HG02798 (cell line): ENCODE data around the gene NPPB.

Experiments used
- ATAC-seq: cut with Tn5 transposase; IDR thresholded peaks from one replicate; pipeline ENCODE4 v1.9.1; 2021; ENCODE audit warnings: mild to moderate bottlenecking; ENCODE audit not compliant: unreplicated experiment, poor library complexity

The NPPB gene

DNA sequence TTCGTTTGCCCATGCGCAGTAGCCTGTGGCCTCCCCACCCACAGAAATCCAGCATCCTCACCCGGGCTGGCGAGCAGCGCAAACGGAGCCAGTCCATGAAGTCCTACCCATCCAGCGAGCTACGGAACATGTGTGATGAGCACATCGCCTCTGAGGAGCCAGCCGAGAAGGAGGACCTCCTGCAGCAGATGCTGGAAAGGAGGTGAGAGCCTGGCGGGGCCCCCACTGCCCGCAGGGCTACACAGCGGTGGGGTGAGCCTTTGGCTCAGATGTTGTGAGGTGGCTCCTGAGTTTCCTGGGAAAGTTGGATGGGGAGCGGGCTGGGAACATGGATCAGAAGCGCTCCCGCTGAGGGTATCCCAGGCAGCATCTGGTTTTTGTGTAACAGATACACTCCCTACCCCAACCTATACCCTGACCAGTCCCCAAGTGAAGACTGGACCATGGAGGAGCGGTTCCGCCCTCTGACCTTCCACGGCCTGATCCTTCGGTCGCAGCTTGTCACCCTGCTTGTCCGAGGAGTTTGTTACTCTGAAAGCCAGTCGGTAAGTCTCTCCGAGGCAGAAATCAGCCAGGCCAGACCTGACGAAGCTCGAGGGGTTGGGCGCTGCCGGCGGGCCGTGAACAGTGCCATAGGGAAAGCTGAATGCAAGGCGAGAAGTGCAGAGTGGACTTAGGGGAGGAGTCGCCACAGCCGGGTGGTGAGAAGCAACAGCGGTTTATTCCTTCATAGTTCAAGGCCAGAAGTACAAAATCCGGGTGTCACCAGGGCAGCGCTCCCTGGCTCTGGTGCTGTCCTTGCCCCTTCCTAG is 21.6 kb downstream of the NPPB start:
- ATAC-seq: no peak

DNA sequence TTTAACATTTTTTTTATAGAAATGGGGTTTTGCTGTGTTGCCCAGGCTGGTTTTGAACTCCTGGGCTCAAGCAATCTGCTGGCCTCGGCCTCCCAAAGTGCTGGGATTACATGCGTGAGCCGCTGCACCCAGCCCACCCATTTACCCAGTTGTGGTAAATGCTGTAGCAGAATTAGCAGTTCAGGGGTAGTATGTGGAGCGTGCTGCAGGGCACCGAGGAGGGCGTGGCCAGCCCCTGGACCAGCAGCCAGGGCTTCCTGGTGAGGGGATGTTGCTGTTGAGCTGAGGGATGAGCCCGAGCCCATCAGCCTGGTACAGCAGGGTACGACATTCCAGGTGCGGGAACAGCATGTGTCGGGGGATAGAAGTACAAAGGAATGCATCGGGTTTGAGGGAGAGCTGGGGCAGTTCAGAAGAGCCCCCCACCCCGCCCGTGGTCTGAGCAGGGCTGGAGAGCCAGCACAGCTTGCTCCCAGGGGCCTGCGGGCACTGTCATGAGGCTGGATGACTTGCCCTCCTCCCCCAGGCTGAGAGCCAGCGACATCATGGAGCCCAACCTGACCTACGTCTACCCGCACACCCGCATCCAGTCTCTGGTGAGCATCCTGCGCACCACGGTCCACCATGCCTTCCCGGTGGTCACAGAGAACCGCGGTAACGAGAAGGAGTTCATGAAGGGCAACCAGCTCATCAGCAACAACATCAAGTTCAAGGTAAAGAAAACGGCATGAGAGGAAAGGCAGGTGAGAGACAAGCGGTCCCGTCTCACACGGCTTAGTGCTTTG is 23.1 kb downstream of the NPPB start:
- no peak for ATAC-seq

DNA sequence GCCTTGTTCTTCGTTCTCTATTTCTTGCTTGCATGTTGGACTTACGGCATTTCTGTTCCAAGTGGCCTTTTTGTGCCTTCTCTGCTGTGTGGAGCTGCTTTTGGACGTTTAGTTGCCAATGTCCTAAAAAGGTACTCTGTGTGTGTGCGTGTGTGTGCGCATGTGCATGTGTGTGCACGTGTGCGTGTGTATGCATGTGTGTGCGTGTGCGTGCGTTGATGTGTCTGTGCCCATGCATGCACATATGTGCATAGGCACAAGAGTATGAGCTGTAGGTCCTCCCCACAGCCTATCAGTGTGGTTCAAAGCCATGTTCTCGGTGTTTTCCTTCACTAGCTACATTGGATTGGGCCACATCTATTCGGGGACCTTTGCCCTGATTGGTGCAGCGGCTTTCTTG is 24.8 kb downstream of the NPPB start:
- ATAC-seq: no peak

DNA sequence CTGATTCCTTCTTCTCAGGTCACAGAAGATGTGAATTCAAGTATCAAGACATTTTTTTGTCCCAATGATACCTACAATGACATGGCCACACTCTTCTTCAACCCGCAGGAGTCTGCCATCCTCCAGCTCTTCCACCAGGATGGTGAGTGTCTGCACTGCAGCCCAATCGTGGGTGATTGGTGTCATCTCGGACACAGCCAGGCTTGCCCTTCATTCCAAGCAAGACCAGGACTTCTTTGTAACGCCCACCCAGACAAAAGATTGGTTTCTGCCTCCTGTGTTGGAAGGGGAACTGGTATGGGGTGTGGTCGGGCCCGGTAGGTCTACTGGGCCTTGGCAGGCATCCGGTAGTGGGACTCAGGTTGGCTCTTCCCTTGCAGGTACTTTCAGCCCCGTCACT is 25.2 kb downstream of the NPPB start:
- ATAC-seq: no peak

DNA sequence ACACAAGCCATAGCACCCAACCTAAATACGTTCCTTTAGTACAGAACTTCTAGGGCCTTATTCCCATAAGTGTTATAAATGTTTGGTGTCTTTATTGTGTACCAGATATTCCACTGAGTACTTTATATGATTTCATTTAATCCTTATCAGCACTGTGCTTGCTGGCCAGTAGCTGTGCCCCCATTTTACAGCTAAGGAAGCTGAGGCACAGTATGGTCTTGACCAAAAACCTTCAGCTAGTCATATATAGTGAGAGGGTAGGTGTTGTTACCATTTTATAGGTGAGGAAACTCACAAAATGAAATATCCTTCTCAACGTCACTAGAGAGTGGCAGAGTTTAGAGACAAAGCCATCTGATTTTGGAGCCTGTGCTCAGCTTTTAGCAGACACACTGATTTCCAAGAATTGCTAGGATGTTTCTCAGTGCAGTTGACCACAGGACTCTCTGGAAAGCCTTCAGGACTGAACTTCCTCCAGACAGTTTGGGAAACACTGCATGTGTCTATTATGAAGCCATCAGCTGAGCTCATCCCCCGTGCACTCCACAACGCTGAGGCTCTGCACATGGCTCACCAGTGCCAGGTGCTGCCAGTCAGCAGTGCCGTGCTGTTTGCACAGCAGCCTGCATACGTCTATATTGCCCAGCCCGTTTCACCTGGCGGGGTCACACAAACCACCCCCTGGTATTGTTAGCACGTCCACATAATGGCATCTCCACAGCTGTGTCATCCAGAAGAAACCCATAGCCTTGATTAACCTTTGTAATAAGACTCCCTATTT is 26.6 kb downstream of the NPPB start:
- ATAC-seq: no peak

DNA sequence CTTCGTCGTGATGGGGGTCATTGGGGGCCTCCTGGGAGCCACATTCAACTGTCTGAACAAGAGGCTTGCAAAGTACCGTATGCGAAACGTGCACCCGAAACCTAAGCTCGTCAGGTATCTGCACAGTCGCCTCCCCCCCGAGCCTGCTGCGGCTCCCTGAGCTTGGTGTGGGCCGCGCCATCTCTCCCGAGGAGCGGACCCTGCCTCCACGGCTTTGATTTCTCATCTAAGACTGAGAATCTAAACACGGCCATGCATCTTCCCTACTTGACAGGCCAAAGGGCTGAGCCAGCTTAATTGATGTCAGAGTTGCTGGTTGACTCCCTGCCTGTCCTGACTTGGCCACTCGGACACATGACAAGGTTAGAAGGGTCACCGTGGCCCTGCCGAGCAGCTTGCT is 30.2 kb downstream of the NPPB start:
- ATAC-seq: no peak

DNA sequence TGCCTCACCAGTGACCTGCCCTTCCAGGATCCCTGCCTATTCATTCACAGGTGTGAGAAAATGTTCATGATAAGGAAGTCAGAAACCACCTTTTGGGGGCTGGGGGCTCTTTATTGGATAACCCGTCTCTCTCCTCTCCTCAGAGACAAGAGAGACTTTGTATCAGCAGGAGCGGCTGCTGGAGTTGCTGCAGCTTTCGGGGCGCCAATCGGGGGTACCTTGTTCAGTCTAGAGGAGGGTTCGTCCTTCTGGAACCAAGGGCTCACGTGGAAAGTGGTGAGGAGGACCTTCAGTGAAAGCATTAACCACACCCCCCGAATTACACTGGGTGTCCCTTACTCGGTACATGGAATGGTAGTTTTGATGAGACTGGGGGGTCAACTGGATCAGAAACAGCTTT is 31.8 kb downstream of the NPPB start:
- no peak for ATAC-seq

DNA sequence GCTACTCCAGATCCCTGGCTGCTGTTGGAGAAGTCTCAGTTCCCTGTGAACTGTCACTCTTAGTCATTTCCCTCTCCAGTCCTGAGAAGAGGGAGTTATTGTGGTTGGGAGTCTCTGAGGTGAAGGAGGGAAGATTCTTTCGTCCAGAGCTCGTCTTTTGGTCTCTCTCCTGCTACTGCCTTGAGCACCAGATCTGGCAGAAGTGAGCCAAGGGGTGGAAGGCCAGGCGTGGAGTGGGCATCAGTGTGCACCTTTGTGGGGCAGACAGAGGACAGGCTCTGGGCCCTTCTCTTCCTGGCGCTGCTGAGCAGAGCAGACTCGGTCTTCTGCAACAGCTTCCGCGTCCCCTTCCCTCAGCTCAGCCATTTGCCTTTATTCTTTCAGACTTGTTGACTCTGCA is 33.6 kb downstream of the NPPB start:
- no peak for ATAC-seq

DNA sequence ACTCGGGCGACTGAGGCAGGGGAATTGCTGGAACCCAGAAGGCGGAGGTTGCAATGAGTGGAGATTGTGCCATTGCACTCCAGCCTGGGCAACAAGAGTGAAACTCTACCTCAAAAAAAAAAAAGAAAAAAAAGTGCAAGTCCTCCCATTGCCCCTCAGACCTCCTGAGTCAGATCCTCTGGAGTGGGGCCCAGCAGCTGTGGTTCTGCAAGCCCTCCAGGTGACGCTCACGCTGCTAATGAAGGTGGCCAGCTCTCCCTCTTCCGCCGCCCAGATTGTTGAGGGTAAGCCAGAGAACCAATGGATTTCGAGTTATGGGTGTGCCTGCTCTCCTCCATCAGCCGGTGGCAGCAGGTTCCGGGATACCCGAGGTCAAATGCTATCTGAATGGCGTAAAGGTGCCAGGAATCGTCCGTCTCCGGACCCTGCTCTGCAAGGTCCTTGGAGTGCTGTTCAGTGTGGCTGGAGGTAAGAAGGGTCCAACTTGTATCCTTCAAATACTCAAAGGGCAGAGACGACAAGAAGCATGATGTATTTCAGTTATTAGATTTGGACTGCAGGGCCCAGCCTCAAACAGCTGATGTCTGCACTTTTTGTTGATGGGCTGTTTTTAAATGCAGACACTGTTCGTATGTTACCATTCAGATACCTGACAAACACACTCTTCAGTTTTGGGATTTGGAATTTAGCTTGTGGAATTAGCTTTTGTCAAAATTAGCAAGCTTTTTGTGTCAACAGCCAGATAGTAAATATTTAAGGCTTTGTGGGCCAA is 35.2 kb downstream of the NPPB start:
- no peak for ATAC-seq

DNA sequence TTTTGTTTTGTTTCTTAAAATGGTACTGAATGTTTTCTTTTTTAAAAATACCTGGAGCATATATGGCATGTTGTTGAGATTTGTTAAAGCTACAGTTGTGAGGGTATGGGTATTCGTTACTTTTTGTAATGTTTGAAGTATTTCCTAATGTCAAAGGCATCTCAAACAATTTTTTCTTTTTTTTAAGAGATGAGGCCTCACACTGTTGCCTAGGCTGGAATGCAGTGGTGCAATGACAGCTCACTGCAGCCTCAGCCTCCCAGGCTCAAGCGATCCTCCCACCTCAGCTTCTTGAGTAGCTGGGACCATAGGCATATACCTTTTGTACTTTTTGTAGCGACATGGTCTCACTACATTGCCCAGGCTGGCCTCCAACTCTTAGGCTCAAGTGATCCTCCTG is 36.7 kb downstream of the NPPB start:
- no peak for ATAC-seq

DNA sequence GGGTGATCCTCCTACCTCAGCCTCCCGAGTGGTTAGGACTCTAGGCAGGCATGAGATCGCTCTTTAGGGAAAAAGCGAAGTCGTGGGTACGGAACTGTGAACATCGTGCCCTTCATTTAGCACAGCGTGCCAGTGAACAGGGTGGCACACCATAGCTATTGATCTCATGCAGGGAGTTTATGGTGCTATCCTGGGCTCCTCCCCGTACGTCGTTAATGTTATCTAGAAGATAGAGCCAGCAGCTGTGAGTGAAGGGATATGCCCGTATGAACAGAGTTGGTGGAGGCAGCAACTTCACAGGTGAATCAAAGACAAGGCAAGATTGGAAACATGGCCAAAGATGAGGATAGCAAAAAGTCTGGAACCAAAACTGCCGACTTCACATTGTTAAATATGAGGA is 41.6 kb downstream of the NPPB start:
- no peak for ATAC-seq

DNA sequence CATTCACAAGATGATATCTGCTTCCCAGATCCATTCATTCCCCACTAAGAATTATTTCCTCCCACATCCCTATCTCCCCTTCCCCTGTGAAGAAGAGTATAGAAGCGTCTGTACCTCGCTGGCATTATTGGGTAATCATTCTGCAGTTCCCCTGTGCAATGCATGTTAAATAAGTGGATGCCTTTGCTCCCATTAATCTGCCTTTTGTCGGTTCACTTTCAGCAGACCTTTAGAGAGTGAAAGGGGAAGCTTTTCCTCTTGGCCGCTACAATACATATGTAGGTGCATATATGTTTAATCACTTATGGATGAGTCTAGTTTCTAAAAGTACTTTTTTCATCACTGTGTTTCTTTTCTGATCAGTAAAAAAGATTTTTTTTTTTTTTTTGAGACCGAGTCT is 45.7 kb downstream of the NPPB start:
- ATAC-seq: no peak
